ENCODE data around the gene BRD3OS. TPM values are rescaled to one million over a fixed set of nuclear protein-coding genes. Genes with fewer than 3 reads are reported as not detected.

BRD3OS gene
- total and polyA plus RNA-seq, 8 donors, result 15.5 to 23.1 (median 18.3) TPM

- H3K4me3 ChIP-seq, result no peak overlapping the region
- DNase-seq (peak in 1 of 4 donors; percentile 48), ATAC-seq (no peak)
- H3K27me3 ChIP-seq, result no peaks in the 10 kb centered on the region
- TF ChIP-seq CTCF (IDR thresholded peaks at IDR 0.05), result no peak
- peak overlapping the region; percentile 39 to 73 for H3K27ac ChIP-seq
- intact Hi-C loops (cut with DNase I), result no loop called here
- peaks cover 13 to 18% of the 10 kb centered on the region in 2 donors for H3K4me1 ChIP-seq
- H3K9me3 ChIP-seq, result no peaks in the 10 kb centered on the region
- H3K36me3 ChIP-seq, result no peaks in the 10 kb centered on the region
These were observed 45.1 kb upstream of the BRD3OS start for GRCh38 chr9:133979921-133980863.

- TF ChIP-seq CTCF (IDR thresholded peaks at IDR 0.05), result no peak
- ATAC-seq, result no peak
- Histone ChIP-seq H3K27me3 (no peaks in the 10 kb centered on the region), H3K36me3 (no peaks in the 10 kb centered on the region), H3K9me3 (no peaks in the 10 kb centered on the region), H3K4me3 (no peak overlapping the region), H3K27ac (no peak overlapping the region), H3K4me1 (peaks cover 13 to 18% of the 10 kb centered on the region in 2 donors)
- intact Hi-C loops (cut with DNase I), result no loop called here
- DNase-seq, result peak in 1 of 4 donors; percentile 72
These were observed 44.3 kb upstream of the BRD3OS start for GRCh38 chr9:133980864-133981588.

GRCh38 chr9:133981589-133981957 is 43.7 kb upstream of the BRD3OS start:
- H3K27me3 ChIP-seq, result no peaks in the 10 kb centered on the region
- no peaks in the 10 kb centered on the region for H3K36me3 ChIP-seq
- H3K4me1 ChIP-seq, result peaks cover 13 to 18% of the 10 kb centered on the region in 2 donors
- H3K27ac ChIP-seq, result no peak overlapping the region
- intact Hi-C loops (cut with DNase I), result no loop called here
- no peaks in the 10 kb centered on the region for H3K9me3 ChIP-seq
- H3K4me3 ChIP-seq, result no peak overlapping the region
- TF ChIP-seq CTCF (IDR thresholded peaks at IDR 0.05), result no peak
- peak in 1 of 4 donors; percentile 49 for DNase-seq
- ATAC-seq, result no peak

GRCh38 chr9:133981958-133982681 is 43.2 kb upstream of the BRD3OS start:
- Histone ChIP-seq H3K4me1 (peaks cover 13 to 18% of the 10 kb centered on the region in 2 donors), H3K27me3 (no peaks in the 10 kb centered on the region), H3K4me3 (no peak overlapping the region), H3K36me3 (no peaks in the 10 kb centered on the region), H3K27ac (no peak overlapping the region), H3K9me3 (no peaks in the 10 kb centered on the region)
- no peak for TF ChIP-seq CTCF (IDR thresholded peaks at IDR 0.05)
- ATAC-seq, result no peak
- DNase-seq, result peak in 1 of 4 donors; percentile 75
- intact Hi-C loops (cut with DNase I), result no loop called here
